ENCODE measurements around the gene ITM2A. TPM values are rescaled to one million over a fixed set of nuclear protein-coding genes. Genes with fewer than 3 reads are reported as not detected.

The ITM2A gene
- total RNA-seq, 1 experiment from 2014 or later: 29.9 TPM

- peaks cover 0 to 12% of the 10 kb centered on the region in 2 experiments; a peak in 2 of 4 replicates for H3K4me1 Mint-ChIP-seq
- no peaks in the 10 kb centered on the region; a peak in 1 of 7 replicates for H3K36me3 Mint-ChIP-seq (ENCODE audit: insufficient read depth in 1 of 3, low read depth in 3 of 3)
- H4K91ac ChIP-seq (ENCODE audit: insufficient read length, low read depth, low read length): no peak overlapping the region
- H3K4me2 ChIP-seq (ENCODE audit: insufficient read depth, insufficient read length, low read length): no peak overlapping the region
- H3K4ac ChIP-seq (ENCODE audit: low read depth, low read length): no peak overlapping the region
- H2AFZ ChIP-seq (ENCODE audit: low read length): no peak overlapping the region
- H2BK15ac ChIP-seq (ENCODE audit: low read depth, low read length): no peak overlapping the region
- H3K27me3 Mint-ChIP-seq (ENCODE audit: low read depth): no peaks in the 10 kb centered on the region
- H3K14ac ChIP-seq (ENCODE audit: insufficient read depth, low read length): no peak overlapping the region
- no peaks in the 10 kb centered on the region for H3K4me1 ChIP-seq (ENCODE audit: insufficient read depth, low read length)
- H3K4me3 Mint-ChIP-seq: no peak overlapping the region
- no peak overlapping the region for H4K5ac ChIP-seq (ENCODE audit: insufficient read length, low read depth, low read length)
- no peaks in the 10 kb centered on the region for H3K27me3 ChIP-seq (ENCODE audit: insufficient read depth, low read length)
- H2AK5ac ChIP-seq (ENCODE audit: insufficient read length, low read length): no peak overlapping the region
- H3K9me3 ChIP-seq (ENCODE audit: control insufficient read depth, low read depth, low read length): no peaks in the 10 kb centered on the region
- H4K8ac ChIP-seq (replicated peaks; ENCODE audit: insufficient read length, low read depth, low read length): no peak overlapping the region
- H3K56ac ChIP-seq (ENCODE audit: insufficient read length, low read depth, low read length): no peak overlapping the region
- H2BK20ac ChIP-seq (ENCODE audit: low read depth, low read length, poor library complexity, severe bottlenecking): no peak overlapping the region
- H3K9me3 Mint-ChIP-seq: peaks cover 64 to 66% of the 10 kb centered on the region in 2 experiments
- H3K23ac ChIP-seq (ENCODE audit: insufficient read length, low read depth, low read length): no peak overlapping the region
- H2BK120ac ChIP-seq (ENCODE audit: low read depth, low read length, poor library complexity, severe bottlenecking): no peak overlapping the region
- no peaks in the 10 kb centered on the region for H3K79me1 ChIP-seq (ENCODE audit: insufficient read depth, low read depth, low read length, poor library complexity, severe bottlenecking)
- H3K27ac Mint-ChIP-seq: no peak overlapping the region
- no peak for TF ChIP-seq CTCF (conservative IDR thresholded peaks at IDR 0.05)
- H2BK5ac ChIP-seq (ENCODE audit: insufficient read length, low read length): no peak overlapping the region
- H3T11ph ChIP-seq (ENCODE audit: low read length): no peak overlapping the region
- H3K9ac ChIP-seq (ENCODE audit: extremely low read depth, insufficient read length, low read length): no peak overlapping the region
- H3K18ac ChIP-seq (ENCODE audit: insufficient read length, low read depth, low read length): no peak overlapping the region
- H2BK12ac ChIP-seq (ENCODE audit: insufficient read length, low read depth, low read length): no peak overlapping the region
- no peak for DNase-seq
- H3K27ac ChIP-seq (ENCODE audit: insufficient read length, low read depth, low read length): no peak overlapping the region
- WGBS (ENCODE audit: extremely low coverage, insufficient read length, low lambda C conversion rate): no CpG with 5 or more reads among the region's 5 CpGs
- H4K20me1 ChIP-seq (ENCODE audit: control insufficient read depth, insufficient read depth, insufficient read length): no peaks in the 10 kb centered on the region
- H3K79me2 ChIP-seq (ENCODE audit: insufficient read depth, low read length): no peaks in the 10 kb centered on the region
- H3K23me2 ChIP-seq (ENCODE audit: insufficient read length, low read depth, low read length, poor library complexity, severe bottlenecking): no peaks in the 10 kb centered on the region
Measured at GRCh38 chrX:79336869-79337815, 30.0 kb downstream of the ITM2A start.

Measured in H9 (cell line).